ENCODE data around the gene ETDC. TPM values are rescaled to one million over a fixed set of nuclear protein-coding genes. Genes with fewer than 3 reads are reported as not detected.
"Not testable (repeated sequence)": the region's sequence is repeated elsewhere in the genome, so short reads cannot be mapped to it uniquely, and the experiment has no call there.

ETDC gene
- total RNA-seq = not detected in 2 replicates

GRCh38 chrX:135309430-135309923 is at the start of gene ETDC:
Gene ETDC, plus strand, starts transcription at chrX:135309480. Its CDS starts 0 bp downstream, at chrX:135309480.
- Histone ChIP-seq H3K27me3 (ENCODE audit: control insufficient read depth, insufficient read depth, low read length) (no peaks in the 10 kb centered on the region), H3K4me3 (ENCODE audit: low read depth, low read length) (no peak within 1 kb of the TSS), H3K36me3 (ENCODE audit: control insufficient read depth, insufficient read depth, low read length) (no peaks in the 10 kb centered on the region)
- no peak for TF ChIP-seq CTCF (IDR thresholded peaks at IDR 0.05; ENCODE audit: insufficient read depth, low read length, poor library complexity, severe bottlenecking)
- no peak for DNase-seq (ENCODE audit: low read depth)

GRCh38 chrX:135260976-135261375 is 48.3 kb upstream of the ETDC start:
- H3K36me3 ChIP-seq (ENCODE audit: control insufficient read depth, insufficient read depth, low read length); H3K4me3 ChIP-seq (ENCODE audit: low read depth, low read length); DNase-seq (ENCODE audit: low read depth); H3K27me3 ChIP-seq (ENCODE audit: control insufficient read depth, insufficient read depth, low read length): not testable (repeated sequence)

GRCh38 chrX:135263376-135263775 is 45.9 kb upstream of the ETDC start:
- H3K4me3 ChIP-seq (ENCODE audit: low read depth, low read length); H3K27me3 ChIP-seq (ENCODE audit: control insufficient read depth, insufficient read depth, low read length); DNase-seq (ENCODE audit: low read depth): not testable (repeated sequence)

GRCh38 chrX:135264206-135264605 is 45.1 kb upstream of the ETDC start:
- DNase-seq (ENCODE audit: low read depth) = no peak
- no peaks in the 10 kb centered on the region for H3K27me3 ChIP-seq (ENCODE audit: control insufficient read depth, insufficient read depth, low read length)
- no peak for TF ChIP-seq CTCF (IDR thresholded peaks at IDR 0.05; ENCODE audit: insufficient read depth, low read length, poor library complexity, severe bottlenecking)
- H3K36me3 ChIP-seq (ENCODE audit: control insufficient read depth, insufficient read depth, low read length) = no peaks in the 10 kb centered on the region
- H3K4me3 ChIP-seq (ENCODE audit: low read depth, low read length) = no peak overlapping the region

More at GRCh38 chrX:135263376-135263775, 45.9 kb upstream of the ETDC start:
- not testable (repeated sequence) for H3K36me3 ChIP-seq (ENCODE audit: control insufficient read depth, insufficient read depth, low read length)

GRCh38 chrX:135273162-135273561 is 36.1 kb upstream of the ETDC start:
- H3K27me3 ChIP-seq (ENCODE audit: control insufficient read depth, insufficient read depth, low read length) = no peaks in the 10 kb centered on the region

GRCh38 chrX:135275973-135276372 is 33.3 kb upstream of the ETDC start:
- TF ChIP-seq CTCF (IDR thresholded peaks at IDR 0.05; ENCODE audit: insufficient read depth, low read length, poor library complexity, severe bottlenecking) = no peak
- no peak for DNase-seq (ENCODE audit: low read depth)
- no peak overlapping the region for H3K4me3 ChIP-seq (ENCODE audit: low read depth, low read length)

More at GRCh38 chrX:135273162-135273561, 36.1 kb upstream of the ETDC start:
- Histone ChIP-seq H3K4me3 (ENCODE audit: low read depth, low read length) (no peak overlapping the region), H3K36me3 (ENCODE audit: control insufficient read depth, insufficient read depth, low read length) (no peaks in the 10 kb centered on the region)
- DNase-seq (ENCODE audit: low read depth) = no peak
- no peak for TF ChIP-seq CTCF (IDR thresholded peaks at IDR 0.05; ENCODE audit: insufficient read depth, low read length, poor library complexity, severe bottlenecking)

GRCh38 chrX:135287266-135287823 is 21.9 kb upstream of the ETDC start:
- Histone ChIP-seq H3K4me3 (ENCODE audit: low read depth, low read length) (no peak overlapping the region), H3K36me3 (ENCODE audit: control insufficient read depth, insufficient read depth, low read length) (no peaks in the 10 kb centered on the region), H3K27me3 (ENCODE audit: control insufficient read depth, insufficient read depth, low read length) (no peaks in the 10 kb centered on the region)
- TF ChIP-seq CTCF (IDR thresholded peaks at IDR 0.05; ENCODE audit: insufficient read depth, low read length, poor library complexity, severe bottlenecking) = no peak
- no peak for DNase-seq (ENCODE audit: low read depth)

More at GRCh38 chrX:135275973-135276372, 33.3 kb upstream of the ETDC start:
- Histone ChIP-seq H3K36me3 (ENCODE audit: control insufficient read depth, insufficient read depth, low read length) (no peaks in the 10 kb centered on the region), H3K27me3 (ENCODE audit: control insufficient read depth, insufficient read depth, low read length) (no peaks in the 10 kb centered on the region)
